Measurements from ENCODE around the gene OR52M1.

OR52M1 gene

GRCh38 chr11:4576880-4577279, 31.9 kb downstream of the OR52M1 start:
- DNase-seq: no peak

GRCh38 chr11:4577761-4578160, 32.8 kb downstream of the OR52M1 start:
- peak; percentile 14 for DNase-seq

- no peak for DNase-seq
These were observed 33.6 kb downstream of the OR52M1 start for GRCh38 chr11:4578624-4579023.

- no peak for DNase-seq
These were observed 35.1 kb downstream of the OR52M1 start for GRCh38 chr11:4580124-4580523.

- DNase-seq: no peak
These were observed 36.5 kb downstream of the OR52M1 start, which contains the start of gene OR52I2 for GRCh38 chr11:4581443-4581842. Gene OR52I2, plus strand, starts transcription at chr11:4581743.

GRCh38 chr11:4589017-4589416, 44.0 kb downstream of the OR52M1 start:
- no peak for DNase-seq

GRCh38 chr11:4593739-4594138, 48.7 kb downstream of the OR52M1 start, which contains the start of gene OR52I1:
Gene OR52I1, plus strand, starts transcription at chr11:4594039. Its CDS starts 0 bp downstream, at chr11:4594039.
- no peak for DNase-seq
